Measurements from ENCODE around the gene PUS1.

GRCh38 chr12:131908092-131909080, 20.7 kb upstream of the PUS1 start:
- TF ChIP-seq EP300 (conservative IDR thresholded peaks at IDR 0.05; ENCODE audit: poor library complexity, severe bottlenecking) (no peak), CTCF (IDR thresholded peaks at IDR 0.05; ENCODE audit: poor library complexity, severe bottlenecking) (no peak), SMC3 (conservative IDR thresholded peaks at IDR 0.05; ENCODE audit: poor library complexity) (no peak), TAF1 (IDR thresholded peaks at IDR 0.05; ENCODE audit: low read depth) (no peak), RAD21 (conservative IDR thresholded peaks at IDR 0.05) (no peak), POLR2AphosphoS5 (IDR thresholded peaks at IDR 0.05) (no peak), MXI1 (conservative IDR thresholded peaks at IDR 0.05; ENCODE audit: poor library complexity, severe bottlenecking) (no peak)
